NT2/D1 (cell line): Measurements from ENCODE around the gene CYB5R2.

Experiments used
- YY1 ChIP-seq: IDR thresholded peaks from 2 replicates; pipeline ENCODE4 v1.6.1; 2011; ENCODE audit not compliant: insufficient read length, insufficient read depth
- ZNF274 ChIP-seq: IDR thresholded peaks from 2 replicates; pipeline ENCODE4 v1.6.1; 2011; ENCODE audit warnings: mild to moderate bottlenecking, low read depth, low read length

DNA sequence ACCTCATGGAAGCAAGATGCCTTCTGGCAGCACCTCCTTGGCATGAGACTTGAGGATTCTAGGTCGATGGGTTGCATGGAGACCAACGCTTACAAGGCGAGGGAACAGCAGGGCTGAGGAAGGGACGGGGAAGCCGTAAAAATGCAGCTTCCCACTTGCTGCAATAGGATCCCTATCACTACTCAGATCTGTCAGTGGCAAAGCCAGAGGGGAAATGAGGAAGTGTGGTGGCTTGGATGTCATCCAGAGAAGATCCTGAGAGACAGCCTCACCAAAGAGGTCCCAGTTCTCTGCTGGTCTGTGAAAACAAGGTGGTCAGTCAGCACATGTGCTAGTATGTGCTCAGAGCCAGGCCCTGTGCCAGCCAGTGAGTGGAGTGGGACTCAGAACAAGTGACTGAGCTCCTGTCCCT, 22.2 kb downstream of the CYB5R2 start:
- TF ChIP-seq ZNF274: no peak
- no peak for TF ChIP-seq YY1
